GM18873 (cell line): ENCODE data around the gene DYDC2.
"Not testable (repeated sequence)": the region's sequence is repeated elsewhere in the genome, so short reads cannot be mapped to it uniquely, and the experiment has no call there.

Experiments
- ATAC-seq: cut with Tn5 transposase; IDR thresholded peaks from one replicate; pipeline ENCODE4 v1.9.1; 2021; ENCODE audit warnings: mild to moderate bottlenecking, moderate library complexity, moderate number of reproducible peaks; ENCODE audit not compliant: unreplicated experiment, low FRiP score

Gene DYDC2

GRCh38 chr10:80411681-80412220 is 55.2 kb downstream of the DYDC2 start:
- ATAC-seq, result no peak

DNA sequence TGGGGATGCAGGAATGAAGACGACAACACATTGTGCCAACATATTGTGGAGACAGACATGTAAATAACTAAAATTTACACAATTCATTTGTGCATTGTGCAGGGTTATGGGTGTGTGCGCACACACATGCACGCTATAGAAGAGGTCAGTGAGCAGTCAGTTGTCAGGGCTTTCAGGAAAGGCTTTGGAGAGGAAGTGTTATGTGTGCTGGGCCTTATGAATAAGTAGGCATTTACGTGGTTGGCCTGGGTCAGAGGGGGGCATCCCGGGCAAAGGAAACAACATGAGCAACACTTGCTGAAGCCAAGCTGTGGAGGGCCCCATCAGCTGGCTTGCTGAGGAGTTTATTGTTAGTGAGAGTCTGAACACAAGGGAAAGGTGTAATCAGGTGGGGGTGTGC is 55.9 kb downstream of the DYDC2 start:
- no peak for ATAC-seq

DNA sequence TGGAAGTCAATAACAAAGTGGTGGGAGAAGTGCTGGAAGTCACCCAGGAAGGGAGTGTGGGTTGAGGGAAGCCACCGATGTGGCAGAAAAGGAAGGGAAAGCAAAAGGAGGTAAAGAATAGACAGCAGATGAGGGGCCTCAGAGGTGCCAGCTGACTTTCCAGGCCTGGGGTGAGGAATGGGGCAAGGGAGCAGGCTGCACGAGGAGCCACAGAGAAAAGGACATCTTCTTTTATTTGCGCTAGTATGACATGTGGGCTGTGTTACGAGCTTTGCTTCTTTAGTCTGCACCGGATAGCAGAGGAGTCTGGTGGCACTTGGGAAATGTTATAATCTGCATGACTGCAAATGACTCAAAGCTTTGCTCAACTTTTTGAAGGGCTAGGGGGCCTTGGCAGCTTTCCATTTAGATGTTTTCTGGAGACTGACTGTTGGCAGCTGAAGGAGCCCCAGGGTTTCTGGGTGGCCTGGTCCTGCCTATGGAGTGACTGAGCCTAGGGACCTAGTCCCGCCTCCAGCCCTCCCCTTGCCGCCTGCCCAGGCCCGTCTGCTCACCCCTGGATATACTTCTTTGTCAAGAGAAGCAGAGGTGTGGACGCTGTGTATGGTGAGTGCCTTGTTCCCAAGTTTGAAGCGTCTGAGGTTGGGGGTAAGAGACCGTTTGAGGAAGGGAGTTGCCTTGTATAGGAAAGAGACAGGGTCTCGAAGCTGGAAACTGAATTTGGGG is 56.9 kb downstream of the DYDC2 start:
- no peak for ATAC-seq

GRCh38 chr10:80414142-80414895 is 57.7 kb downstream of the DYDC2 start:
- ATAC-seq, result no peak

DNA sequence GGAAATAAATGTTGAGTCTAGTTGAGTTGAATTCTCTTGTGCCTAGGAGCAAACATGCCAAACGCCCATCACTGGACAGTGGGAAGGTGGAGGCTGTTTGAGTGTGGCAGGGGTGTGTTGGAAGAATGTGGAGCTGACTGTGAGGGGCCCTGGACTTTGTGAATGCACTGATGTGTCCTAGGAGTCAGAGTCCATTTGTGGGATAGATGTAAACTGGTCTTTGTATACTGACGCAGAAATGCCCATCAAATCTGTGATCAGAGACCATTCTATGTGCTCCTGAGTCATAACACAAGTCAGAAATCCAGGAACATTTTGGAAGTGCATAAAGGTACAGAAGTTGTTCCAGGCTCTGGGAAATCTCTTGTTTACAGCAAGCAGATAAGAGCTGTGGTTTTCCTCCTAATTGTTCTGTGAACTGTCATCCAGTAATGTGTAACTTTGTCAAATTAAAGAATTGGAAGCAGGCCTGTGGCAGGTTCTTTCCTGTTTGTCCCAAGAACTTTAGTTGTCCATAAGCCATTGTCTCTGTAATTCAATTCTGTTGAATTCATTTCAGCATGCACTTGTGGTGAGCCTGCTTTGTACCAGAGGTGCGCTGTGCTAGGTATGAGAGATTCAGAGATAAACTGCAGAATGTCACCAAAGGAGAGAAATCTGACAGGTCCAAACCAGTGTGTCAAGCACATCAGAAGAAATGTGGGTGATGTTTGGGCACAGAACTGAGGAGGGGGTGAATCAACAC is 59.3 kb downstream of the DYDC2 start:
- no peak for ATAC-seq

DNA sequence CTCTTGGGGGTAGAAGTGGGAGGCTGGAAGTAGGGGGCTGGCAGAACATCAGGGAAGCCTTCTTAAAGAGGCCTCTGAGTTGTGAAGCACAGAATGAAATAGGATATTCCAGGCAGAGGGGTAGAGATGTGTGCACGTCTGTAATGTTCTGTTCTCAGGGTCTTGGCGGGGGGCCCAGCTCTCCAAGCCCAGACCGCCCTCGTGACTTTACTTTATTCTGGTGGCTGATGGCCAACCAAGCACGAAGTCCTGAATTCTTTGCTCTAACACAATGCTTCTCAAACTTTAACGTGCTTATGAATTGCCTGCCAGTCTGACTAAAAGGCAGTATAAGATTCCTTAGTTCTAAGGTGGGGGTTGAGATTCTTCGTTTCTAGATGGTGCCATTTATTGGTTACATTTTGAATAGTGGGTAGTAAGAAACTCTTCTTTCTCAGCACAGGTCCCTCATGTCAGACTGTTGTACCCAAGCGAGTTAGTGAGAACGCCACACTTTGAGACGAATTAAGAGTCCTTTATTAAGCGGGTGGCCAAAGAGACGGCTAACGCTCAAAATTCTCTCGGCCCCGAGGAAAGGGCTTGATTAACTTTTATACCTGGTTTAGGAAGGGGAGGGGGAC is 60.0 kb downstream of the DYDC2 start:
- ATAC-seq, result no peak

- not testable (repeated sequence) for ATAC-seq
Measured at GRCh38 chr10:80417256-80417655, 60.7 kb downstream of the DYDC2 start.
